OCI-LY7 (cell line): ENCODE data around the gene TFG. TPM values are rescaled to one million over a fixed set of nuclear protein-coding genes. Genes with fewer than 3 reads are reported as not detected.

Source experiments
- BruUV-seq: library from RNA; stranded (reverse); fragments of 400-500 nt; replicated peaks from 2 replicates; lab custom pipeline; 2021; lab: Mats Ljungman, UMichigan
- CTCF ChIA-PET: fragments of 300-600 bp; sonication (Branson Sonifier 250); formaldehyde crosslinking; loops from one replicate; lab custom pipeline; 2022; ENCODE audit warnings: antibody characterized with exemption; ENCODE audit not compliant: unreplicated experiment; lab: Charles Lee
- POLR2A ChIA-PET: fragments of 300-600 bp; sonication (Branson Sonifier 250); formaldehyde crosslinking; loops from one replicate; lab custom pipeline; 2022; ENCODE audit warnings: antibody characterized with exemption; lab: Charles Lee
- DNase-seq: peaks from one replicate; pipeline ENCODE4 v3.0.0-alpha.2; 2015; ENCODE audit warnings: low spot score
- H2AFZ ChIP-seq: fragments of 200-600 bp; sonication (generic), shearing (Covaris generic); 2 replicates; pipeline ENCODE4 v1.6.1; 2014; ENCODE audit warnings: mild to moderate bottlenecking, antibody characterized with exemption, low read length, moderate library complexity
- H3K27ac ChIP-seq: fragments of 200-600 bp; sonication (generic); 2 replicates; pipeline ENCODE4 v1.5.1; 2014; ENCODE audit warnings: mixed run types, low read depth, mild to moderate bottlenecking, moderate library complexity, low read length, inconsistent platforms; ENCODE audit not compliant: poor library complexity, severe bottlenecking
- H3K36me3 ChIP-seq: fragments of 200-600 bp; sonication (generic); 2 replicates; pipeline ENCODE4 v1.6.1; 2014; ENCODE audit warnings: mild to moderate bottlenecking, antibody characterized with exemption, low read length, moderate library complexity, mixed read lengths; ENCODE audit not compliant: insufficient read depth
- H3K4me1 ChIP-seq: fragments of 200-600 bp; sonication (generic); 2 replicates; pipeline ENCODE4 v1.5.1; 2014; ENCODE audit warnings: mild to moderate bottlenecking, low read length; ENCODE audit not compliant: insufficient read depth, poor library complexity, severe bottlenecking
- H3K4me2 ChIP-seq: fragments of 200-600 bp; sonication (generic); 2 replicates; pipeline ENCODE4 v1.6.1; 2014; ENCODE audit warnings: mild to moderate bottlenecking, low read length
- H3K4me3 ChIP-seq: fragments of 200-600 bp; sonication (generic); 2 replicates; pipeline ENCODE4 v1.5.1; 2014; ENCODE audit warnings: mild to moderate bottlenecking, low read depth, low read length; ENCODE audit not compliant: poor library complexity, severe bottlenecking
- H3K79me2 ChIP-seq: fragments of 200-600 bp; sonication (generic); 2 replicates; pipeline ENCODE4 v1.6.1; 2016; ENCODE audit warnings: low read depth, mild to moderate bottlenecking, low read length, moderate library complexity, mixed read lengths; ENCODE audit not compliant: insufficient read depth
- H3K9me2 ChIP-seq: fragments of 200-600 bp; sonication (generic); 2 replicates; pipeline ENCODE4 v1.6.1; 2016; ENCODE audit warnings: mild to moderate bottlenecking, low read length, mixed read lengths; ENCODE audit not compliant: insufficient read depth
- H3K9me3 ChIP-seq: fragments of 200-600 bp; sonication (generic); 2 replicates; pipeline ENCODE4 v1.6.1; 2014; ENCODE audit warnings: mild to moderate bottlenecking, mixed run types, low read length, mixed read lengths
- H4K20me1 ChIP-seq: fragments of 200-600 bp; sonication (generic); 2 replicates; pipeline ENCODE4 v1.6.1; 2014; ENCODE audit warnings: mild to moderate bottlenecking, antibody characterized with exemption, low read length, moderate library complexity, mixed read lengths; ENCODE audit not compliant: insufficient read depth
- EZH2phosphoT487 ChIP-seq: fragments of 200-600 bp; sonication (generic); IDR thresholded peaks from 2 replicates; pipeline ENCODE4 v1.6.1; 2018; ENCODE audit warnings: low read depth, borderline replicate concordance, mild to moderate bottlenecking, mixed run types, antibody characterized with exemption, low read length, moderate library complexity, mixed read lengths
- intact Hi-C: fragments of 100-400 bp; cut with micrococcal nuclease; formaldehyde crosslinking; loops from one replicate; pipeline ENCODE4 v1.10.0; 2022; ENCODE audit not compliant: unreplicated experiment
- total RNA-seq, 2 experiments: library from RNA; depleted of rRNA in 1 of 2; stranded (reverse); fragments of >200 nt in 1 of 2; shearing (Covaris generic) in 1 of 2; gene quantifications; 2 replicates each; pipeline ENCODE4 v1.2.3, GENCODE V29; 2014 to 2022
- TF ChIP-seq, protein P1 (sequence below): fragments of 200-600 bp; sonication (generic); conservative IDR thresholded peaks from 2 replicates; pipeline ENCODE4 v1.5.1; 2014; ENCODE audit warnings: mild to moderate bottlenecking, antibody characterized with exemption, low read length, moderate library complexity, mixed read lengths

Gene TFG
- total RNA-seq, 2 experiments from 2014 or later: 29.4 to 61.1 TPM

DNA sequence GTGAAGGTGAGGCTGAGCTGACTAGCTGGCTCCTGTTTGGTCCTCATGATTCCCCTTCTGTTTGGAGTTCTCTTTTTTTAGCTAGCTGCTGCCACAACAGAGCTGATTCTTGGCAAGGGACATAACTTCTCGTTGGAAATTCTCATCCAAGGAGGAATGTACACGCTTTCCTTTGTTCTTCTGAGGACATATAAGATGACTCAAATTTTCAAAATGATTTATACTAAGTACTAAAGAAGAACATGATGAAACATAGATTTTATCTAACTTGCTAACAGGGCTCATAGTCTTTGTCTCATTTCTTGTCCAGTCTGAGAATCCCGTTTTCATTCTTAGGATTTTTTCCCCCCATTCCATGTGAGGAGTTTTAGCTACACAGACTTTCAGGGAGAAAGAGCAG is 2.9 kb upstream of the TFG start:
- Histone ChIP-seq H3K4me3 (no peak overlapping the region), H3K36me3 (peaks cover 2% of the 10 kb centered on the region; the same call in 1 of the 2 replicates), H2AFZ (no peak overlapping the region), H3K27ac (no peak overlapping the region), H3K4me2 (no peak overlapping the region), H4K20me1 (0 out of 2 replicates have a peak, but pooled peaks cover 6% of the 10 kb centered on the region), H3K79me2 (peaks cover 15% of the 10 kb centered on the region; the same call in 1 of the 2 replicates), H3K4me1 (peaks cover 14% of the 10 kb centered on the region), H3K9me2 (no peaks in the 10 kb centered on the region), H3K9me3 (no peaks in the 10 kb centered on the region; the same call in 1 of the 2 replicates)
- ChIA-PET POLR2A (interaction anchor here (1.5 to 1.6 kb wide), 2 partner anchors 20 to 600 kb away, joined by 4 to 5 read pairs; no protein-coding TSS in a partner anchor), CTCF (no interaction called here)
- intact Hi-C loops: loop anchor here (10.0 kb wide), 1 partner anchor 372 kb away; the partner anchor contains the start of gene NIT2
- no peak for TF ChIP-seq EZH2phosphoT487
- BruUV-seq: no TSS peak
- no peak for DNase-seq

DNA sequence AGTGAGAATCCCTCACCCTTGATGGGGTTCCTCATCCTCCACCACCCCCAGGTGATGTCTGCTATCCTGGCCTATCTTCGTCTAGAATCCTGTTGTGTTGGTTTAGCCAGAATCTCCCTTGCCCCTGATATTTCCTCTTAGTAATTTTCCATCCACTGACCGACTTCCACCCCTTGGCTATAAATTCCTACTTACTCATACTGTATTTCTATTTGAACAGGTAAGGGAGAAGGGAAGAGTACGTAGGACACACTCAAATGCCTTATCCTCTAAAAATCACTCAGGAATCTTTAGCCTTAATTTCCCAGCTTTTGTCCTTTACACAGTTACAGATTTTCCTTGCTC is 678 bp upstream of the TFG start:
- Histone ChIP-seq H3K36me3 (peaks cover 20% of the 10 kb centered on the region), H2AFZ (peak overlapping the region; percentile 99), H3K9me3 (no peaks in the 10 kb centered on the region; the same call in 1 of the 2 replicates), H3K4me1 (peaks cover 14% of the 10 kb centered on the region), H3K79me2 (peaks cover 38% of the 10 kb centered on the region), H3K4me2 (peak overlapping the region; percentile 69), H3K9me2 (no peaks in the 10 kb centered on the region), H4K20me1 (peaks cover 13% of the 10 kb centered on the region; the same call in 1 of the 2 replicates), H3K4me3 (peak overlapping the region; percentile 91), H3K27ac (peak overlapping the region; percentile 60)
- POLR2A ChIA-PET: interaction anchor here (0.7 to 1.3 kb wide), 6 partner anchors 9 to 857 kb away, joined by 3 to 5 read pairs (median 3); no protein-coding TSS in a partner anchor
- CTCF ChIA-PET: no interaction called here
- BruUV-seq: TSS peak; percentile 98
- DNase-seq: no peak
- intact Hi-C loops: loop anchor here (10.0 kb wide), 1 partner anchor 374 kb away; the partner anchor contains the start of gene NIT2
- TF ChIP-seq, protein P1, sequence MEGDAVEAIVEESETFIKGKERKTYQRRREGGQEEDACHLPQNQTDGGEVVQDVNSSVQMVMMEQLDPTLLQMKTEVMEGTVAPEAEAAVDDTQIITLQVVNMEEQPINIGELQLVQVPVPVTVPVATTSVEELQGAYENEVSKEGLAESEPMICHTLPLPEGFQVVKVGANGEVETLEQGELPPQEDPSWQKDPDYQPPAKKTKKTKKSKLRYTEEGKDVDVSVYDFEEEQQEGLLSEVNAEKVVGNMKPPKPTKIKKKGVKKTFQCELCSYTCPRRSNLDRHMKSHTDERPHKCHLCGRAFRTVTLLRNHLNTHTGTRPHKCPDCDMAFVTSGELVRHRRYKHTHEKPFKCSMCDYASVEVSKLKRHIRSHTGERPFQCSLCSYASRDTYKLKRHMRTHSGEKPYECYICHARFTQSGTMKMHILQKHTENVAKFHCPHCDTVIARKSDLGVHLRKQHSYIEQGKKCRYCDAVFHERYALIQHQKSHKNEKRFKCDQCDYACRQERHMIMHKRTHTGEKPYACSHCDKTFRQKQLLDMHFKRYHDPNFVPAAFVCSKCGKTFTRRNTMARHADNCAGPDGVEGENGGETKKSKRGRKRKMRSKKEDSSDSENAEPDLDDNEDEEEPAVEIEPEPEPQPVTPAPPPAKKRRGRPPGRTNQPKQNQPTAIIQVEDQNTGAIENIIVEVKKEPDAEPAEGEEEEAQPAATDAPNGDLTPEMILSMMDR: no peak

DNA sequence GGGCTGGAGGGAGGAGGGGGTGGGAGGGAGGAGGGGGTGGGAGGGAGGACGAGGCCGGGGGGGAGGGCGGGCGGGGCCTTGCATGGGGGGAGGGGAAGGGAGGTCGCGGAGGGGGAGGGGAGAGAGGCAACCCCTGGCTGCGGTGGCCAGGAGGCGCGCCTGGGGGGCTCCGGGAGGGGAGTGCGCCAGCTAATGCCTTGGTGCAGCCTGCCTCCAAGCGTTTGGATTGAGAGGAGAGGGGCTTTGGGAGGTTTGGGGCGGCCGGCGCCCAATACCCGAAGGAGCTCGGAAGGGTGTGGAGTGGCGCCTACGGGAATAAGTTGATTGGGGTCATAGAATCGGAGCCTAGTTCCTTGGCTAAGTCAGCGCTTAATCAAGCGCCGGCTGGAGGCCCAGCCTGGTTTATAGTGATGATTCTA is 557 bp downstream of the TFG start:
- Histone ChIP-seq H3K27ac (peak overlapping the region; percentile 60), H3K36me3 (peaks cover 33% of the 10 kb centered on the region), H3K79me2 (peaks cover 44% of the 10 kb centered on the region), H3K4me1 (peaks cover 14% of the 10 kb centered on the region), H3K9me3 (no peaks in the 10 kb centered on the region; the same call in 1 of the 2 replicates), H3K4me2 (peak overlapping the region; percentile 92), H2AFZ (no peak overlapping the region), H4K20me1 (peaks cover 13% of the 10 kb centered on the region; the same call in 1 of the 2 replicates), H3K9me2 (no peaks in the 10 kb centered on the region), H3K4me3 (peak overlapping the region; percentile 91)
- TF ChIP-seq EZH2phosphoT487: no peak
- TF ChIP-seq, protein P1: no peak
- ChIA-PET POLR2A (interaction anchor here (0.7 to 3.0 kb wide), 4 partner anchors 11 to 691 kb away, joined by 3 to 12 read pairs (median 4); no protein-coding TSS in a partner anchor), CTCF (no interaction called here)
- no TSS peak for BruUV-seq
- DNase-seq: peak; percentile 38
- intact Hi-C loops: loop anchor here (5.0 to 10.0 kb wide), 2 partner anchors 308 to 375 kb away; partner anchors contain the start of genes LNP1, NIT2 and TOMM70
